B cell (primary cell): ENCODE measurements around the gene TIGD7.
"Not testable (repeated sequence)": the region's sequence is repeated elsewhere in the genome, so short reads cannot be mapped to it uniquely, and the experiment has no call there.

ENCODE experiments used
- CTCF ChIP-seq: fragments of 200-600 bp; IDR thresholded peaks from one replicate; pipeline ENCODE4 v1.8.0; 2022; ENCODE audit warnings: antibody characterized with exemption, mild to moderate bottlenecking
- EZH2 ChIP-seq: IDR thresholded peaks from 2 replicates; pipeline ENCODE4 v1.6.1; 2012; ENCODE audit warnings: borderline replicate concordance, low read depth, mild to moderate bottlenecking, moderate library complexity, low read length; ENCODE audit not compliant: insufficient read depth, poor library complexity, severe bottlenecking

GRCh38 chr16:3270718-3271117, 34.5 kb downstream of the TIGD7 start:
- TF ChIP-seq CTCF, EZH2: not testable (repeated sequence)
